Thymus (tissue), 11 donors: Measurements from ENCODE around the gene FOSB. TPM values are rescaled to one million over a fixed set of nuclear protein-coding genes. Genes with fewer than 3 reads are reported as not detected.
A peak's percentile ranks its signal among the peaks of the same experiment; 100 is the strongest.

ENCODE experiments used
- DNase-seq, 9 donors: peaks; one replicate each; pipeline ENCODE4 v3.0.0-alpha.2; 2013; ENCODE audit warnings: low spot score in 9 of 9, low read depth in 6 of 9, missing footprints in 1 of 9
- H3K27ac ChIP-seq, 2 donors: one replicate each; pipeline ENCODE4 v1.5.1; 2013; ENCODE audit warnings: control low read depth in 1 of 2, low read depth in 1 of 2, low read length in 1 of 2, mild to moderate bottlenecking in 1 of 2, moderate library complexity in 1 of 2
- H3K27me3 ChIP-seq, 2 donors: one replicate each; pipeline ENCODE4 v1.5.1; 2013; ENCODE audit warnings: low read length in 1 of 2; ENCODE audit not compliant: control insufficient read depth in 2 of 2, insufficient read depth in 1 of 2
- H3K36me3 ChIP-seq, 2 donors: one replicate each; pipeline ENCODE4 v1.5.1; 2013; ENCODE audit warnings: low read length in 1 of 2, mild to moderate bottlenecking in 1 of 2, moderate library complexity in 1 of 2; ENCODE audit not compliant: control insufficient read depth in 2 of 2, insufficient read depth in 2 of 2
- H3K4me1 ChIP-seq, 2 donors: one replicate each; pipeline ENCODE4 v1.5.1; 2013; ENCODE audit warnings: low read length in 2 of 2; ENCODE audit not compliant: control insufficient read depth in 2 of 2, insufficient read depth in 2 of 2
- H3K4me3 ChIP-seq, 2 donors: one replicate each; pipeline ENCODE4 v1.5.1; 2013; ENCODE audit warnings: low read length in 2 of 2, control low read depth in 1 of 2, mild to moderate bottlenecking in 1 of 2
- H3K9me3 ChIP-seq, 2 donors: one replicate each; pipeline ENCODE4 v1.5.1; 2013; ENCODE audit warnings: low read length in 1 of 2, mild to moderate bottlenecking in 1 of 2; ENCODE audit not compliant: control insufficient read depth in 2 of 2, insufficient read depth in 1 of 2
- WGBS: extraction: QIAGEN DNeasy Blood & Tissue Kit; methylation state at CpG from one replicate; pipeline ENCODE4 v1.1.7; 2013; 5-methylcytosine and 5-hydroxymethylcytosine counted together
- polyA plus RNA-seq: library from polyadenylated mRNA; stranded (reverse); fragments of 200-250 nt; gene quantifications from one replicate; pipeline ENCODE4 v1.2.3, GENCODE V29; 2013
- total RNA-seq: library from RNA; stranded (reverse); fragments of 120-200 nt; gene quantifications from one replicate; pipeline ENCODE4 v1.2.4, GENCODE V29; 2013
- donor health status: healthy.

The FOSB gene
- total and polyA plus RNA-seq, 2 donors, result 6.1 to 7.1 TPM

- no peak overlapping the region for H3K4me3 ChIP-seq
- no peaks in the 10 kb centered on the region for H3K36me3 ChIP-seq
- H3K27ac ChIP-seq, result no peak overlapping the region
- peaks cover 0 to 21% of the 10 kb centered on the region in 2 donors for H3K4me1 ChIP-seq
- 92% methylated on average over 5 of the region's 5 CpGs for WGBS
- H3K9me3 ChIP-seq, result no peaks in the 10 kb centered on the region
- DNase-seq, result no peak
- peaks cover 3 to 15% of the 10 kb centered on the region in 2 donors for H3K27me3 ChIP-seq
These were observed 15.2 kb downstream of the FOSB start for GRCh38 chr19:45483033-45483432.

GRCh38 chr19:45484273-45484945 is 16.6 kb downstream of the FOSB start:
- Histone ChIP-seq H3K27ac (no peak overlapping the region), H3K4me1 (peaks cover 0 to 10% of the 10 kb centered on the region in 2 donors), H3K4me3 (no peak overlapping the region), H3K9me3 (no peaks in the 10 kb centered on the region), H3K27me3 (peaks cover 1 to 17% of the 10 kb centered on the region in 2 donors), H3K36me3 (no peaks in the 10 kb centered on the region)
- 93% methylated on average over 13 of the region's 13 CpGs for WGBS
- no peak for DNase-seq

GRCh38 chr19:45485305-45486077 is 17.7 kb downstream of the FOSB start:
- Histone ChIP-seq H3K27me3 (peaks cover 0 to 17% of the 10 kb centered on the region in 2 donors), H3K4me1 (peaks cover 0 to 10% of the 10 kb centered on the region in 2 donors), H3K4me3 (peak overlapping the region; percentile 53 to 61), H3K27ac (no peak overlapping the region), H3K9me3 (no peaks in the 10 kb centered on the region), H3K36me3 (no peaks in the 10 kb centered on the region)
- DNase-seq, result peak; percentile 85 to 97 (median 92)
- WGBS, result under 1% methylated on average over 35 of the region's 35 CpGs

GRCh38 chr19:45488708-45489107 is 20.9 kb downstream of the FOSB start:
- WGBS, result 96% methylated on average over 15 of the region's 15 CpGs
- H3K27me3 ChIP-seq, result peaks cover 7 to 32% of the 10 kb centered on the region in 2 donors
- H3K4me3 ChIP-seq, result no peak overlapping the region
- DNase-seq, result no peak
- no peaks in the 10 kb centered on the region for H3K36me3 ChIP-seq
- H3K27ac ChIP-seq, result no peak overlapping the region
- H3K4me1 ChIP-seq, result peaks cover 0 to 21% of the 10 kb centered on the region in 2 donors
- H3K9me3 ChIP-seq, result no peaks in the 10 kb centered on the region

GRCh38 chr19:45489216-45489855 is 21.5 kb downstream of the FOSB start:
- peaks cover 10 to 38% of the 10 kb centered on the region in 2 donors for H3K27me3 ChIP-seq
- WGBS, result 96% methylated on average over 20 of the region's 20 CpGs
- no peak for DNase-seq

GRCh38 chr19:45492137-45492626 is 24.4 kb downstream of the FOSB start:
- Histone ChIP-seq H3K4me3 (no peak overlapping the region), H3K9me3 (peaks cover 0 to 7% of the 10 kb centered on the region in 2 donors), H3K36me3 (no peaks in the 10 kb centered on the region), H3K4me1 (peaks cover 4 to 22% of the 10 kb centered on the region in 2 donors), H3K27ac (no peak overlapping the region), H3K27me3 (peaks cover 29 to 59% of the 10 kb centered on the region in 2 donors)
- DNase-seq, result no peak
- WGBS, result 96% methylated on average over 5 of the region's 5 CpGs

More at GRCh38 chr19:45489216-45489855, 21.5 kb downstream of the FOSB start:
- Histone ChIP-seq H3K4me3 (no peak overlapping the region), H3K36me3 (no peaks in the 10 kb centered on the region), H3K4me1 (peaks cover 0 to 21% of the 10 kb centered on the region in 2 donors), H3K27ac (no peak overlapping the region), H3K9me3 (no peaks in the 10 kb centered on the region)

GRCh38 chr19:45492627-45493470 is 25.1 kb downstream of the FOSB start:
- Histone ChIP-seq H3K36me3 (no peaks in the 10 kb centered on the region), H3K27me3 (peaks cover 29 to 65% of the 10 kb centered on the region in 2 donors), H3K4me3 (peak overlapping the region; percentile 10 to 33), H3K4me1 (peaks cover 4 to 28% of the 10 kb centered on the region in 2 donors), H3K27ac (no peak overlapping the region), H3K9me3 (peaks cover 0 to 7% of the 10 kb centered on the region in 2 donors)
- DNase-seq, result peak in 1 of 9 donors; percentile 19
- 4% methylated on average over 32 of the region's 32 CpGs for WGBS

GRCh38 chr19:45494261-45494916 is 26.6 kb downstream of the FOSB start:
- H3K27ac ChIP-seq, result no peak overlapping the region
- H3K4me3 ChIP-seq, result no peak overlapping the region
- H3K9me3 ChIP-seq, result peaks cover 0 to 12% of the 10 kb centered on the region in 2 donors
- 97% methylated on average over 39 of the region's 39 CpGs for WGBS
- peaks cover 36 to 75% of the 10 kb centered on the region in 2 donors for H3K27me3 ChIP-seq
- peaks cover 11 to 42% of the 10 kb centered on the region in 2 donors for H3K4me1 ChIP-seq
- no peaks in the 10 kb centered on the region for H3K36me3 ChIP-seq
- no peak for DNase-seq
